ENCODE data around the gene ZFAND6. TPM values are rescaled to one million over a fixed set of nuclear protein-coding genes. Genes with fewer than 3 reads are reported as not detected.

Gene ZFAND6
- total RNA-seq, 1 experiment from 2014 or later, result 89.7 TPM

DNA sequence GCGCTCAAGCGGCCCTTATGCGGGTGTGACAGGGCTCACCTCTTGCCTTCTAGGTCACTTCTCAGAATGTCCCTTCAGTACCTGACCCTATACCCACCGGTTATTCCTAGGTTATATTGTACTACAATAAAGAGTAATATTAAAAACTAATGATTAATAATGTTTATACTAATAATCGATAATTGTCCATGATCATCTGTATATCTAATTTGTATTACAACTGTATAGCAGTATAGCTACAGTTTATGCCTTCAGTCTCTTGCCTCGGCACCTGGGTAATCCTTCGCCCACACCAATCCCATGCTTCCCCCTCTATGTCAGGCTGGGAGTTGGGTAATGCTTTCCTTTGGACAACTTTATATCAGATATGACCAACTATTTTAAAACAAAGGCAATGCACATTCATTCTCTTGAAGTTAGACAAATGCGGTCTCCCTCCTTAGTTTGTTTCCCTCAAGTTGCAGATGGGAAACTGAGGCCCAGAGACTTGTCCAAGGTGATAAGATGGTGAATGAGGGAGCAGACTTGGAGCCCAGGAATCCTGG, 96.8 kb downstream of the ZFAND6 start:
- Histone ChIP-seq H4K20me1 (ENCODE audit: control insufficient read depth, insufficient read depth, insufficient read length) (no peaks in the 10 kb centered on the region), H2BK12ac (ENCODE audit: insufficient read length, low read depth, low read length) (no peak overlapping the region), H2AK5ac (ENCODE audit: insufficient read length, low read length) (no peak overlapping the region), H3K79me1 (ENCODE audit: insufficient read depth, low read depth, low read length, poor library complexity, severe bottlenecking) (no peaks in the 10 kb centered on the region), H3K27me3 (ENCODE audit: insufficient read depth, low read length) (no peaks in the 10 kb centered on the region), H3T11ph (ENCODE audit: low read length) (no peak overlapping the region), H3K4me1 (ENCODE audit: insufficient read depth, low read length) (no peaks in the 10 kb centered on the region; the same call in 1 of the 2 replicates), H2BK5ac (ENCODE audit: insufficient read length, low read length) (no peak overlapping the region), H3K56ac (ENCODE audit: insufficient read length, low read depth, low read length) (no peak overlapping the region), H2BK15ac (ENCODE audit: low read depth, low read length) (no peak overlapping the region), H3K18ac (ENCODE audit: insufficient read length, low read depth, low read length) (no peak overlapping the region), H3K9ac (ENCODE audit: extremely low read depth, insufficient read length, low read length) (no peak overlapping the region), H3K4ac (ENCODE audit: low read depth, low read length) (no peak overlapping the region), H4K91ac (ENCODE audit: insufficient read length, low read depth, low read length) (no peak overlapping the region), H3K23me2 (ENCODE audit: insufficient read length, low read depth, low read length, poor library complexity, severe bottlenecking) (peaks cover 11% of the 10 kb centered on the region), H2BK120ac (ENCODE audit: low read depth, low read length, poor library complexity, severe bottlenecking) (no peak overlapping the region), H3K14ac (ENCODE audit: insufficient read depth, low read length) (no peak overlapping the region), H3K4me2 (ENCODE audit: insufficient read depth, insufficient read length, low read length) (no peak overlapping the region), H3K27ac (ENCODE audit: insufficient read length, low read depth, low read length) (no peak overlapping the region), H4K5ac (ENCODE audit: insufficient read length, low read depth, low read length) (no peak overlapping the region), H3K23ac (ENCODE audit: insufficient read length, low read depth, low read length) (no peak overlapping the region), H3K79me2 (ENCODE audit: insufficient read depth, low read length) (no peaks in the 10 kb centered on the region), H3K9me3 (ENCODE audit: control insufficient read depth, low read depth, low read length) (no peaks in the 10 kb centered on the region), H2AFZ (ENCODE audit: low read length) (no peak overlapping the region), H2BK20ac (ENCODE audit: low read depth, low read length, poor library complexity, severe bottlenecking) (no peak overlapping the region), H4K8ac (replicated peaks; ENCODE audit: insufficient read length, low read depth, low read length) (no peak overlapping the region)
- Mint-ChIP-seq H3K36me3 (ENCODE audit: insufficient read depth in 1 of 3, low read depth in 3 of 3) (peaks cover 3 to 15% (median 6%) of the 10 kb centered on the region in 3 experiments; a peak in 5 of 7 replicates), H3K9me3 (no peaks in the 10 kb centered on the region), H3K4me3 (no peak overlapping the region), H3K27me3 (ENCODE audit: low read depth) (peaks cover 5% of the 10 kb centered on the region), H3K4me1 (peaks cover 24 to 32% of the 10 kb centered on the region in 2 experiments), H3K27ac (no peak overlapping the region)
- no peak for DNase-seq
- no CpG with 5 or more reads among the region's 8 CpGs for WGBS (ENCODE audit: extremely low coverage, insufficient read length, low lambda C conversion rate)
- TF ChIP-seq, protein P1, sequence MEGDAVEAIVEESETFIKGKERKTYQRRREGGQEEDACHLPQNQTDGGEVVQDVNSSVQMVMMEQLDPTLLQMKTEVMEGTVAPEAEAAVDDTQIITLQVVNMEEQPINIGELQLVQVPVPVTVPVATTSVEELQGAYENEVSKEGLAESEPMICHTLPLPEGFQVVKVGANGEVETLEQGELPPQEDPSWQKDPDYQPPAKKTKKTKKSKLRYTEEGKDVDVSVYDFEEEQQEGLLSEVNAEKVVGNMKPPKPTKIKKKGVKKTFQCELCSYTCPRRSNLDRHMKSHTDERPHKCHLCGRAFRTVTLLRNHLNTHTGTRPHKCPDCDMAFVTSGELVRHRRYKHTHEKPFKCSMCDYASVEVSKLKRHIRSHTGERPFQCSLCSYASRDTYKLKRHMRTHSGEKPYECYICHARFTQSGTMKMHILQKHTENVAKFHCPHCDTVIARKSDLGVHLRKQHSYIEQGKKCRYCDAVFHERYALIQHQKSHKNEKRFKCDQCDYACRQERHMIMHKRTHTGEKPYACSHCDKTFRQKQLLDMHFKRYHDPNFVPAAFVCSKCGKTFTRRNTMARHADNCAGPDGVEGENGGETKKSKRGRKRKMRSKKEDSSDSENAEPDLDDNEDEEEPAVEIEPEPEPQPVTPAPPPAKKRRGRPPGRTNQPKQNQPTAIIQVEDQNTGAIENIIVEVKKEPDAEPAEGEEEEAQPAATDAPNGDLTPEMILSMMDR (conservative IDR thresholded peaks at IDR 0.05), result no peak

Data from H9 (cell line).